GM06990 (cell line): ENCODE results near the gene FXYD6.

Experiments used
- DNase-seq: peaks from one replicate; pipeline ENCODE4 v3.0.0-alpha.2; 2011; ENCODE audit not compliant: insufficient read length; ENCODE audit errors: extremely low read depth
- H3K27me3 ChIP-seq: replicated peaks from 2 replicates; pipeline ENCODE4 v1.6.0; 2011; ENCODE audit warnings: low read length; ENCODE audit not compliant: control insufficient read depth, insufficient read depth
- H3K36me3 ChIP-seq: 2 replicates; pipeline ENCODE4 v1.5.1; 2011; ENCODE audit warnings: low read length; ENCODE audit not compliant: control insufficient read depth, insufficient read depth
- H3K4me3 ChIP-seq: replicated peaks from 2 replicates; pipeline ENCODE4 v1.5.1; 2011; ENCODE audit warnings: low read depth, mild to moderate bottlenecking, control low read depth, low read length
- TF ChIP-seq, protein P1 (sequence below): IDR thresholded peaks from 2 replicates; pipeline ENCODE4 v1.5.1; 2011; ENCODE audit warnings: low read length, control low read depth, mild to moderate bottlenecking, inconsistent platforms; ENCODE audit not compliant: insufficient read depth, poor library complexity, severe bottlenecking

FXYD6 gene

DNA sequence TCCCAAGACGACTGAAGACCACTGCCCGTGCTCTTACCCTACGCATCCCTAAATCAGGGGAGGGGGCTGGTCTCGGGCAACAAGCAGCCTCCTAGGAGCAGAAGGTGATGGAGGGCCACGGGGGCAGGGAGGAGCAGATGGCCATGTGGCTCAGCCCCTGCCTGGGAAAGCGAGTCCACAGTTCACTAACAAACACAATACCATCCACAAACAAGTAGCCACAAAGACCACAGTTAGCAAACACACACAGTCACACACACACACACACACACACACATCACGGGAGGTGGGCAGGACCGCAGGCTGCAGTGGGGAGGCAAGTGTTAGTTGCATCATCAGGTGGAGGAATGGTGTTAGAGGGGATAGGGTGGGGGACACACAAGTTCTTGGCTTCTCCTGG is 38.7 kb downstream of the FXYD6 start:
- Histone ChIP-seq H3K4me3 (no peak overlapping the region), H3K36me3 (no peaks in the 10 kb centered on the region), H3K27me3 (peaks cover 3% of the 10 kb centered on the region)
- TF ChIP-seq, protein P1, sequence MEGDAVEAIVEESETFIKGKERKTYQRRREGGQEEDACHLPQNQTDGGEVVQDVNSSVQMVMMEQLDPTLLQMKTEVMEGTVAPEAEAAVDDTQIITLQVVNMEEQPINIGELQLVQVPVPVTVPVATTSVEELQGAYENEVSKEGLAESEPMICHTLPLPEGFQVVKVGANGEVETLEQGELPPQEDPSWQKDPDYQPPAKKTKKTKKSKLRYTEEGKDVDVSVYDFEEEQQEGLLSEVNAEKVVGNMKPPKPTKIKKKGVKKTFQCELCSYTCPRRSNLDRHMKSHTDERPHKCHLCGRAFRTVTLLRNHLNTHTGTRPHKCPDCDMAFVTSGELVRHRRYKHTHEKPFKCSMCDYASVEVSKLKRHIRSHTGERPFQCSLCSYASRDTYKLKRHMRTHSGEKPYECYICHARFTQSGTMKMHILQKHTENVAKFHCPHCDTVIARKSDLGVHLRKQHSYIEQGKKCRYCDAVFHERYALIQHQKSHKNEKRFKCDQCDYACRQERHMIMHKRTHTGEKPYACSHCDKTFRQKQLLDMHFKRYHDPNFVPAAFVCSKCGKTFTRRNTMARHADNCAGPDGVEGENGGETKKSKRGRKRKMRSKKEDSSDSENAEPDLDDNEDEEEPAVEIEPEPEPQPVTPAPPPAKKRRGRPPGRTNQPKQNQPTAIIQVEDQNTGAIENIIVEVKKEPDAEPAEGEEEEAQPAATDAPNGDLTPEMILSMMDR = no peak
- DNase-seq = no peak

DNA sequence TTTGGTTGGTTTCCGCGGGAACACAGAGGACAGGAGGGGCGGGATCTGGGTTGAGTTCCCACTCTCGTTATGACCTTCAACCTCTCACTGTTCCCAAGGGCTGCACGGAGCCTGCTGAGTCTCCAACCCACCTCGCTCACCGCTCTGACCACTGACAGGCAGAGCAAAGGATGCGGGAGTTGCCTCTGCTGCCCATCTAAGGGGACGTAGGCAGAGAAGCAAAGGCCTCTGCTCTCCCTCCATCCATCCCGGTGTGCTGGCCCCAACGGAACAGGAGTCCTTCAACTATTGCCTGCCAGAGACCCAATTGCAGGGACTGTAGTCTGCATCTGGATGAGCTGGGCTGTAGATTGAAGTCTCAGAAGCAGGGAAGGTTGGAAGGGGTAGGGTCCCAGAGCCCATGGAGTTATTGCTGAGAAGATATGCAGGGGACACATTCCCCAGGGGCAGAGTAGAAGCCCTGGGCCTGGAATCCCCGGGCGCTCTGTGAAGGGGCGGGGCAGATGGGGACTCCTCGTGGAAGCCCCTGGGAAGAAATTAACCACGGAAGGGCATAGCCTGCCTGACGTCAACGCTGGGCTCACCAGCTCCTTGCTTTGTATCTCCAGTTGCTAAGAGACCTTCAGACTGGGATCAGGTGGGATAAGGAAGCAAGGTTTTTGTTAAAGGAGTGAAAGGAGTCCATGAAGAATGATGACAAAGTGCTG is 39.2 kb downstream of the FXYD6 start:
- no peak for DNase-seq
- H3K36me3 ChIP-seq = no peaks in the 10 kb centered on the region
- no peak overlapping the region for H3K4me3 ChIP-seq
- peaks cover 3% of the 10 kb centered on the region for H3K27me3 ChIP-seq
- TF ChIP-seq, protein P1 = no peak

DNA sequence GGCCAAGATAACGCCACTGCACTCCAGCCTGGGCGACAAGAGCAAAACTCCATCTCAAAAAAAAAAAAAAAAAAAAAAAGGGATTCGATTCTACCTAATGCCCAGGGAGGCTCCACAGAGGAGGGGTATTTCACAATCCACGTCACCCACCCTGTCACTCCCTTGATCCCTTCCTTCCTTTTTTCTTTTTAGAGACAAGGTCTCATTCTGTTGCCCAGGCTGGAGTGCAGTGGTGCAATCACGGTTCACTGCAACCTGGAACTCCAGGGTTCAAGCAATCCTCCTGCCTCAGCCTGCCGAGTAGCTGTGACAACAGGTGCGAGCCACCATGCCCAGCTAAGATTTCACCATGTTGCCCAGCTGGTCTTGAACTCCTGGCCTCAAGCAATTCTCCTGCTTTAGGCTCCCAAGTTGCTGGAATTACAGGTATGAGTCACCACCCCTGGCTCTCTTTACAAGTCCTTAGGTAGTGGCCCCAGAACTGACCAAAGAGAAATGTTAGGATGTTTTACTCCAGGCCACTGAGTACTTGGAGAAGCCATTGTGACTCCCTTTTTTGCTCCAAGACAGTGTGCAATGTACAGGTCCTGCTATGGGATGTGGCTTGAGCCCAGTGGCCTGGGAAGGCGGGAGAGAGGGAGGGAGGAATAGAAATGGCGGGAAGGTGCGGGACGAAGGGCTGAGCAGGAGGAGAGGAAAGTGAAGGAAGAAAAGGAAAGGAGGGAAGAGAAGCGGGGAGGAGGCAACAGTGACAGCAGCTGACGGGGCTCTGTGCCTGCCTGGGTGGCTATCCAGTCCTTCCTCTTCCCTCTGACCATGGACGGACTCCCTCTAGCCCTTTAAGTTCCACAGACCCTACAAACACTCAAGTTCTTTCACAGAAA is 40.1 kb downstream of the FXYD6 start:
- Histone ChIP-seq H3K36me3 (no peaks in the 10 kb centered on the region), H3K27me3 (peaks cover 3% of the 10 kb centered on the region), H3K4me3 (no peak overlapping the region)
- TF ChIP-seq, protein P1 = no peak
- no peak for DNase-seq

DNA sequence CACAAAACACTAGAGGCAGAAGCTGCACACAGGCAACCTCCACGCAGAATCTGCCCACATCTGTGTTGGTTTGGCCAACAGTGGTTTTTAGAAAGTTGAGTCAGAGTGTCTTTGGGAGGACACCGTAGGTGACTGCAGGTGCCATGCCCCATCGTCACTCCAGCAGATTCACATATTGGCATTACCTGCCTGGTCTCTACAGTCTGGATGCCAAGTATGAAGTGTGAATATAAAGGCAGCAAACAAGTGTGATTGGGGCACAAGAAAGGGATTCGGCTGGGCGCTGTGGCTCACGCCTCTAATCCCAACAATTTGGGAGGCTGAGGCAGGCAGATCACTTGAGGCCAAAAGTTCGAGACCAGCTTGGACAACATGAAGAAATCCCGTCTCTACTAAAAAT is 40.9 kb downstream of the FXYD6 start:
- no peak overlapping the region for H3K4me3 ChIP-seq
- TF ChIP-seq, protein P1 = no peak
- DNase-seq = no peak
- peaks cover 3% of the 10 kb centered on the region for H3K27me3 ChIP-seq
- H3K36me3 ChIP-seq = no peaks in the 10 kb centered on the region

DNA sequence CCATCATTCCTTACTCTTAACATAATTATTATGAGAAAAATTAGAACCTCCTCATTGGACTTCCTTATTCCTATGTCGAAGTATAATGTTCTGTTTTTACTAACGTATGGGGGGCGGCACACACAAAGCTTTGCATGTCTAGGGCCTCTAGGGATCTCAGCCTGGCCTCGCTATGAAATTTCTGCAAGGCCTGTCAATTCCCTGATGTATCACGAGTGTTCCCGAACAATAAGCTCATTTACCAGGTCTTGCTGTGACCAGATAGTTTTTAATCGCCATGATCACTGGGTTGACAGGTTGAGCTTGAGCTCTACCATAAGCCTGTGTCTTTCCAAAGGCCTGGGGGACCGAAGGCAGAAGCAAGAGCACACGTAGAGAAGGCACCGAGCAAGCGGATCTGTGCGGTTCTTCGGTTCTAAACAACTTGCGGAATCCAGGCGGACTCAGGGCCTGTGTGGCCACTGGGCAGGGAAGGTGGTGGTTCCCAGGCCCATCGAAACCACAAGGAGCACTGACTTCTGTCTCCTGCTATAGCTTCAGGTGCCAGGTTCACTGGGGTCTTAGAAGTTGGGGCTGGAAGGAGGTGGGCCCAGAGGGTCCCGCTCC is 41.5 kb downstream of the FXYD6 start:
- DNase-seq = no peak
- H3K4me3 ChIP-seq = no peak overlapping the region
- peaks cover 3% of the 10 kb centered on the region for H3K27me3 ChIP-seq
- TF ChIP-seq, protein P1 = no peak
- H3K36me3 ChIP-seq = no peaks in the 10 kb centered on the region
